ENCODE measurements around the gene GRAMD2B.

DNA sequence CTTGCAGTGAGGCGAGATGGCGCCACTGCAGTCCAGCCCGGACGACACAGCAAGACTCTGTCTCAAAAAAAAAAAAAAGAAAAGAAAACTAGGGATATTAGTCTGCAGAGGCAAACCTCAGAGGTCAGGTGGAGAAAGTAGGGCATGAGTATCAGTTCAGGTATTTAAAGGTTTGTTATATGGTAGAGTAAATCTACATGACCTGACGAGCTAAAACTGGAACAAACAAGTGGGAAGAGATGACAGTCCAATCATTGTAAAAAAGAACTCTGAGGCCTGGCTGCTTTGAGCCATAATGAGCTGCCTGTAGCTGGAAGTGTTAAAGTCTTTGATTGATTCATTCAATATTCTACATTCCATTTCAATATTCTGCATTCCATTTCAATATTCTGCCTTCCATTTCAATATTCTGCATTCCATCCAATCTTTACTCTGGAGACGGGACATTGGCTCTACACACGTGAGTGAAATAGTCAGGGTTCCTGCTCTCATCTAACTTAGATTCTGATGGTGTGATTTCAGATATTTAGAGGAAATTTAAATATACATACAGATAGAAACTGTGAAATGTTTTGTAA, 28.9 kb upstream of the GRAMD2B start:
- TF ChIP-seq, protein P1, sequence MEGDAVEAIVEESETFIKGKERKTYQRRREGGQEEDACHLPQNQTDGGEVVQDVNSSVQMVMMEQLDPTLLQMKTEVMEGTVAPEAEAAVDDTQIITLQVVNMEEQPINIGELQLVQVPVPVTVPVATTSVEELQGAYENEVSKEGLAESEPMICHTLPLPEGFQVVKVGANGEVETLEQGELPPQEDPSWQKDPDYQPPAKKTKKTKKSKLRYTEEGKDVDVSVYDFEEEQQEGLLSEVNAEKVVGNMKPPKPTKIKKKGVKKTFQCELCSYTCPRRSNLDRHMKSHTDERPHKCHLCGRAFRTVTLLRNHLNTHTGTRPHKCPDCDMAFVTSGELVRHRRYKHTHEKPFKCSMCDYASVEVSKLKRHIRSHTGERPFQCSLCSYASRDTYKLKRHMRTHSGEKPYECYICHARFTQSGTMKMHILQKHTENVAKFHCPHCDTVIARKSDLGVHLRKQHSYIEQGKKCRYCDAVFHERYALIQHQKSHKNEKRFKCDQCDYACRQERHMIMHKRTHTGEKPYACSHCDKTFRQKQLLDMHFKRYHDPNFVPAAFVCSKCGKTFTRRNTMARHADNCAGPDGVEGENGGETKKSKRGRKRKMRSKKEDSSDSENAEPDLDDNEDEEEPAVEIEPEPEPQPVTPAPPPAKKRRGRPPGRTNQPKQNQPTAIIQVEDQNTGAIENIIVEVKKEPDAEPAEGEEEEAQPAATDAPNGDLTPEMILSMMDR (IDR thresholded peaks at IDR 0.05; ENCODE audit: low read length): no peak
- TF ChIP-seq EZH2 (IDR thresholded peaks at IDR 0.05; ENCODE audit: borderline replicate concordance, low read length): no peak
